Neural crest cell (in vitro differentiated cells): Measurements from ENCODE around the gene PI16. TPM values are rescaled to one million over a fixed set of nuclear protein-coding genes. Genes with fewer than 3 reads are reported as not detected.

Experiments
- DNase-seq: peaks from one replicate; pipeline ENCODE4 v3.0.0; 2021; ENCODE audit warnings: low read depth, mixed read lengths, low spot score
- H3K27ac Mint-ChIP-seq: one replicate; pipeline ENCODE4 v1.8.0; 2021; ENCODE audit warnings: mild to moderate bottlenecking, mixed read lengths; ENCODE audit not compliant: unreplicated experiment
- H3K27me3 Mint-ChIP-seq: 2 replicates; pipeline ENCODE4 v1.8.0; 2021; ENCODE audit warnings: low read depth, mild to moderate bottlenecking, mixed read lengths
- H3K36me3 Mint-ChIP-seq: 2 replicates; pipeline ENCODE4 v1.8.0; 2021; ENCODE audit warnings: low read depth, mild to moderate bottlenecking, mixed read lengths
- H3K4me1 Mint-ChIP-seq: 2 replicates; pipeline ENCODE4 v1.8.0; 2021; ENCODE audit warnings: mixed read lengths
- H3K4me3 Mint-ChIP-seq: one replicate; pipeline ENCODE4 v1.8.0; 2021; ENCODE audit warnings: mild to moderate bottlenecking, mixed read lengths
- H3K9me3 Mint-ChIP-seq: 2 replicates; pipeline ENCODE4 v1.8.0; 2021; ENCODE audit warnings: mixed read lengths
- total RNA-seq: library from RNA; stranded (reverse); gene quantifications from 2 replicates; pipeline ENCODE4 v1.2.1, GENCODE V29; 2021
- TF ChIP-seq, protein P1 (sequence below): fragments of 200-600 bp; sonication (generic); conservative IDR thresholded peaks from 2 replicates; pipeline ENCODE4 v1.5.0; 2021; ENCODE audit warnings: antibody characterized with exemption, mild to moderate bottlenecking

The PI16 gene
- total RNA-seq, 1 donor from 2014 or later = not detected

DNA sequence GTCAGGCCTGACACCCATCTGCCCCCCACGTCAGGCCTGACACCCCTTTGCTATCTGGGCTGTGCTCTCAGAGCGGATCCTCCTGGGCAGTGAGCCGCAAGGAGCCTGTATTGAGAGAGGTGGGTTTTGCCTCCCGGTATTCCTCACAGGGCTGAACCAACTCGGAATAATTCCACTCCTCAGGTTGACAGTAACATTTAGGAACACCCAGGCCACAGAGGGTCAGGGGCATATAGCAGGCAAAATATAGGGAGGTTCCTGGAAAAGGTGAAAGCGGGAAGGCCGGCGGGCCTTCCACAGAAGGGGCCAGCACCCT lies 44.1 kb downstream of the PI16 start:
- Mint-ChIP-seq H3K27me3 (no peaks in the 10 kb centered on the region), H3K9me3 (no peaks in the 10 kb centered on the region), H3K27ac (peak overlapping the region; percentile 93), H3K36me3 (no peaks in the 10 kb centered on the region), H3K4me1 (peaks cover 23% of the 10 kb centered on the region), H3K4me3 (no peak overlapping the region)
- TF ChIP-seq, protein P1, sequence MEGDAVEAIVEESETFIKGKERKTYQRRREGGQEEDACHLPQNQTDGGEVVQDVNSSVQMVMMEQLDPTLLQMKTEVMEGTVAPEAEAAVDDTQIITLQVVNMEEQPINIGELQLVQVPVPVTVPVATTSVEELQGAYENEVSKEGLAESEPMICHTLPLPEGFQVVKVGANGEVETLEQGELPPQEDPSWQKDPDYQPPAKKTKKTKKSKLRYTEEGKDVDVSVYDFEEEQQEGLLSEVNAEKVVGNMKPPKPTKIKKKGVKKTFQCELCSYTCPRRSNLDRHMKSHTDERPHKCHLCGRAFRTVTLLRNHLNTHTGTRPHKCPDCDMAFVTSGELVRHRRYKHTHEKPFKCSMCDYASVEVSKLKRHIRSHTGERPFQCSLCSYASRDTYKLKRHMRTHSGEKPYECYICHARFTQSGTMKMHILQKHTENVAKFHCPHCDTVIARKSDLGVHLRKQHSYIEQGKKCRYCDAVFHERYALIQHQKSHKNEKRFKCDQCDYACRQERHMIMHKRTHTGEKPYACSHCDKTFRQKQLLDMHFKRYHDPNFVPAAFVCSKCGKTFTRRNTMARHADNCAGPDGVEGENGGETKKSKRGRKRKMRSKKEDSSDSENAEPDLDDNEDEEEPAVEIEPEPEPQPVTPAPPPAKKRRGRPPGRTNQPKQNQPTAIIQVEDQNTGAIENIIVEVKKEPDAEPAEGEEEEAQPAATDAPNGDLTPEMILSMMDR = no peak
- no peak for DNase-seq

DNA sequence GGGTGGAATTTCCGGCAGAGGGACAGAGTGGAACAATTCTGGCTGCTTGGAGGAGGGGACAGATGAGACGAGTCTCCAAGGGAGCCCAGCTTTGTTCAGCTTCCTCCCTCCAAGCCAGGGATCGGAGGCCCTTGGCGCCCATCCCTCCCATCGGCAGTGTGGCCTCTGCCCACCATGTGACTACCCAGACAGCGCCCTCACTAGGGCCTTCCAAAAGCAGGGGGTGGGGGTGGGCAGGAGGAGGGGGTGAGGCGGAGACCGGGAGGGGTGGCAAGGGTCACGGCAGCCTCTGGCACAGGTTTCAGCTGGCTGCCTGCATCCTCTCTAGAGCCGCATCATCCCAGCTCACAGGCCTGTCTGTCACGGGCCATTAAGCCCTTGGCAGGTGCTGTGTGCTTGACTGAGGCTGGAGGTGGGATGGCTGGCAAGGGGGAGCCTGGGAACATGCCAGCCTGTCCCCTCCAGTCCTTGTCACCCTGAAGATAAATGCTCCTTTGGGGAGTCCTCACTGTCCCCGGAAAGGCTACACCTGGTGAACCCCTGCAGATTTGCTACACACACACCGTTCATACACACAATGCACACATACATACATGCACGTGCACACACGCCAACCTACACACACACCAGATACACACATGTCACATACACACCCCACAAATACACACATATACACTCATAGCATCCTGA lies 44.7 kb downstream of the PI16 start:
- Mint-ChIP-seq H3K9me3 (no peaks in the 10 kb centered on the region), H3K27me3 (no peaks in the 10 kb centered on the region), H3K36me3 (no peaks in the 10 kb centered on the region), H3K27ac (peak overlapping the region; percentile 93), H3K4me3 (no peak overlapping the region), H3K4me1 (peaks cover 23% of the 10 kb centered on the region)
- TF ChIP-seq, protein P1 = no peak
- DNase-seq = no peak

DNA sequence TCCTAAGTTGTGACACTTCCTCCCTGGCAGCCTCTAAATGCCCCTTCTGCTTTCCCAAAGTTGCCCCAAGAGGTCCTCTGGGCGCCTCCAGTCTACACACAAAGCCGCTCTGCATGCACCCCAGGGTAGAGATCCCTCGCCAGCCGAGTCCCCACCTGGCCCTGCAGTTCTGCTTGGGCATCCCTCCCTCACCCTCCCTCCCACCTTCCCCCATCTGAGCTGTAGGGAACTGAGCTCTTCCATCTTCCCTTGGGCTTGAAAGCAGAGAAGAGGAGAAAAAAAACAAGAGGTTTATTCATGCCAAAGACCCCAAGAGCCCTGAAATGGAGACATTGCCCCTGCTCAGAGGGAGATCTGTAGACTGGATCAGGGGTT lies 45.2 kb downstream of the PI16 start:
- H3K36me3 Mint-ChIP-seq = no peaks in the 10 kb centered on the region
- no peaks in the 10 kb centered on the region for H3K27me3 Mint-ChIP-seq
- H3K4me3 Mint-ChIP-seq = no peak overlapping the region
- no peak overlapping the region for H3K27ac Mint-ChIP-seq
- TF ChIP-seq, protein P1 = no peak
- no peaks in the 10 kb centered on the region for H3K9me3 Mint-ChIP-seq
- peaks cover 23% of the 10 kb centered on the region for H3K4me1 Mint-ChIP-seq
- no peak for DNase-seq

DNA sequence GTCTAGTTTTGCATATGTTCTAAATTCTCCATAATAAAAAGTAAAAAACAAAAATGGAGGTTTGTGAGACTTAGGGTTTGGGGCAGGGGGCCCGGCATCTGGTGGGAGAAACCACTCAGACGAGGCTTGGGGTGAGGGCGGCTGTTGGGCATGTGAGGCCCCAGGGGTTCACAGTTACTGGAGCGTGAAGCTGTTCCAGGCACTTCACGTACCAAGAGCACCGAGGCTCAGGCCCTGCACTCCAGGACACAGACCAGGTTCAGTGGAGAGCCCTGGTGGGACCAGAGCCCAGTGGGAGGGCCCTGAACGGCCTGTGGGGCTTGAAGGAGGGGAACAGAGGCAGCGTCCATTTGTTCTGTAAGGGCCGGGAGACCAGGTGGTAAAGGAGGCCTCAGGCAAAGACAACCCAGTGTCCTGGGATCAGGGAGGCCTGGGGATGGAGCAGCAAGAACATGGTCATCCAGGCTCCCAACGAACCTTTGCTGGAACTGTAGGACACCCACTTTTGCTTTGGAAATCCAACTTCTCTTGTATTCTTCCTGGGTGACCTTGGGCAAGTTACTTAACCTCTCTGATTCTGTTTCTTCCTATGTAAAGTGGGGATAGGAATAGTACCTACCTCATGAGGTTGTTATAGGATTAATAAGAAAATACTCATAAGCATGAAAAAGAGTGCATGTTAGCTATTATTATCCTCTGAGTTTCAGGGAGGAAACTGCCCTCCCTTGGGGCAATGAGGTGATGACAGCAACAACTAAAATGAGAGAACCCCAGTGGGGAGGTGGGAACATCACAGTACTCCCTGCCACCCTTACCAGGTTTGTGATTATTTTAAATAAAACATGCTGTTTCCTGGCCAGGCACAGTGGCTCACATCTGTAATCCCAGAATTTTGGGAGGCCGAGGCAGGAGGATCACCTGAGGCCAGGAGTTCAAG lies 49.8 kb downstream of the PI16 start:
- peaks cover 8% of the 10 kb centered on the region for H3K4me1 Mint-ChIP-seq
- no peak overlapping the region for H3K4me3 Mint-ChIP-seq
- no peaks in the 10 kb centered on the region for H3K36me3 Mint-ChIP-seq
- TF ChIP-seq, protein P1 = no peak
- H3K27ac Mint-ChIP-seq = no peak overlapping the region
- no peaks in the 10 kb centered on the region for H3K27me3 Mint-ChIP-seq
- DNase-seq = no peak
- no peaks in the 10 kb centered on the region for H3K9me3 Mint-ChIP-seq

DNA sequence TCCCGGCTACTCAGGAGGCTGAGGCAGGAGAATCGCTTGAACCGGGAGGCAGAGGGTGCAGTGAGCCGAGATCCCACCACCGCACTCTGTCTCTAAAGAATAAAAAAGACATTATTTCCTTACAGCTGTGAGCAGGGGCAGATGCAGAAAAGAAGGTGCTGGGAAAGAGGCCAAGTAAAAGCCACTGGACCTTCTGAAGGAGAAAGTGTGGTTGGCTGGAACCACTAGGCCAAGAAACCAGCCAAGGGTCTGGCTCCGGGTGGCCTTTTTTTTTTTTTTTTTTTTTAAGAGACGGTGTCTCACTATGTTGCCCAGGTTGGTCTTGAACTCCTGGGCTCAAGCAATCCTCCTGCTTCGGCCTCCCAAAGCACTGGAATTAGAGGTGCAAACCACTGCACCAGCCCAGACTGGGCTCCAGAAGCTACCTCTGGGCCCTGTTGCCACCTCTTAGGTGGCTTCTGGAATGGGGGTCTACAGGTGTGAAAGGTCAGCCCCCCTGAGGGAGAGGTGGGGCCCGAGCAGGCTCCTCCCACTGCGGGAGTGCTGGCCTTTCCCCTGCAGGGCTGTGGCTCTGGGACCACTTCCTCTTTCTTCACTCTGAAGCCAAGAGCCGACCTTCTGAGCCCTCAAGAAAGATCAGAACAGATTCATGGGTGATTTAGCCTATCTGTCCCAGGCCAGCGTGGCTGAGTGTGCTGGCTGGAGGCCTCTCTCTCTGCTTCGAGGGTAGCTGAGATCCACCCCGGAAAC lies 50.7 kb downstream of the PI16 start, which contains the start of gene FGD2:
TSS of gene FGD2 (plus strand) at position 595 of the 750 bp plus-strand sequence. CDS start 163 bp downstream, outside the sequence.
- H3K4me1 Mint-ChIP-seq = no peaks in the 10 kb centered on the region
- no peak within 1 kb of the TSS for H3K27ac Mint-ChIP-seq
- H3K9me3 Mint-ChIP-seq = no peaks in the 10 kb centered on the region
- H3K36me3 Mint-ChIP-seq = no peaks in the 10 kb centered on the region
- H3K27me3 Mint-ChIP-seq = no peaks in the 10 kb centered on the region
- DNase-seq = no peak
- TF ChIP-seq, protein P1 = no peak
- no peak within 1 kb of the TSS for H3K4me3 Mint-ChIP-seq
